HCT116 (cell line): ENCODE results near the gene IPO11. TPM values are rescaled to one million over a fixed set of nuclear protein-coding genes. Genes with fewer than 3 reads are reported as not detected.

Source experiments
- ATAC-seq: fragments of 200-7000 bp; cut with Tn5 transposase; 2 replicates; pipeline ENCODE4 v1.9.1; 2020; ENCODE audit warnings: mild to moderate bottlenecking, moderate library complexity
- BruUV-seq: library from RNA; stranded (reverse); fragments of 400-500 nt; replicated peaks from 2 replicates; lab custom pipeline; 2021; lab: Mats Ljungman, UMichigan
- CTCF ChIA-PET: fragments of 300-600 bp; sonication (Branson Sonifier 250); formaldehyde crosslinking; loops from one replicate; lab custom pipeline; 2021; ENCODE audit warnings: antibody characterized with exemption; lab: Charles Lee
- POLR2A ChIA-PET: fragments of 300-600, 350-600 bp; sonication (Branson Sonifier 250); formaldehyde crosslinking; loops from one replicate; lab custom pipeline; 2021; ENCODE audit warnings: antibody characterized with exemption; lab: Charles Lee
- RAD21 ChIA-PET, 2 experiments: fragments of 300-600 bp; sonication (Branson Sonifier 250); formaldehyde crosslinking; loops; one replicate each; lab custom pipeline; 2023; ENCODE audit warnings: low total read pairs in 2 of 2; ENCODE audit not compliant: uncharacterized antibody in 2 of 2, unreplicated experiment in 2 of 2, low non-redundant PET in 1 of 2; lab: Charles Lee
- DNase-seq: peaks from one replicate; pipeline ENCODE4 v3.0.0-alpha.2; 2010; ENCODE audit warnings: low read depth, low spot score
- H2AFZ ChIP-seq: fragments of 200-600 bp; shearing (Covaris generic), sonication (generic); 2 replicates; pipeline ENCODE4 v1.6.1; 2017; ENCODE audit warnings: low read depth, mixed run types, mixed read lengths, antibody characterized with exemption, low read length; ENCODE audit not compliant: poor library complexity, severe bottlenecking
- H3K27ac ChIP-seq: 2 replicates; pipeline ENCODE4 v1.5.1; 2012; ENCODE audit warnings: low read depth, low read length
- H3K27me3 ChIP-seq: fragments of 200-600 bp; sonication (generic); 2 replicates; pipeline ENCODE4 v1.6.1; 2016; ENCODE audit warnings: mixed run types, low read length, mixed read lengths; ENCODE audit not compliant: insufficient read depth
- H3K36me3 ChIP-seq, 2 experiments: fragments of 200-500 bp in 1 of 2; fragments of 200-600 bp in 1 of 2; sonication (Bioruptor generic) in 1 of 2; sonication (generic) in 1 of 2; 2 replicates each; pipeline versions ENCODE4 v1.5.1 to v1.6.1; 2014 to 2016; ENCODE audit warnings: low read length in 2 of 2, inconsistent platforms in 1 of 2, mixed read lengths in 1 of 2, mixed run types in 1 of 2; ENCODE audit not compliant: insufficient read depth in 2 of 2, control insufficient read depth in 1 of 2
- H3K4me1 ChIP-seq, 2 experiments: fragments of 200-600 bp in 1 of 2; sonication (generic) in 1 of 2; 2 replicates each; pipeline versions ENCODE4 v1.5.1 to v1.6.1; 2012 to 2017; ENCODE audit warnings: low read length in 2 of 2, inconsistent platforms in 1 of 2, mild to moderate bottlenecking in 1 of 2, mixed read lengths in 1 of 2, mixed run types in 1 of 2, moderate library complexity in 1 of 2; ENCODE audit not compliant: insufficient read depth in 2 of 2, control insufficient read depth in 1 of 2
- H3K4me2 ChIP-seq: fragments of 200-600 bp; sonication (generic); 2 replicates; pipeline ENCODE4 v1.6.1; 2017; ENCODE audit warnings: mixed run types, low read length, mixed read lengths
- H3K4me3 ChIP-seq, 2 experiments: fragments of 200-600 bp in 1 of 2; sonication (generic) in 1 of 2; replicated peaks in 1 of 2; 2 replicates each; pipeline ENCODE4 v1.5.1; 2011 to 2016; ENCODE audit warnings: low read length in 2 of 2, control low read depth in 1 of 2, low read depth in 1 of 2, mild to moderate bottlenecking in 1 of 2, mixed read lengths in 1 of 2, mixed run types in 1 of 2
- H3K79me2 ChIP-seq: fragments of 200-600 bp; sonication (generic); 2 replicates; pipeline ENCODE4 v1.6.1; 2017; ENCODE audit warnings: mild to moderate bottlenecking, mixed run types, low read length, moderate library complexity, mixed read lengths; ENCODE audit not compliant: insufficient read depth
- H3K9ac ChIP-seq: fragments of 200-600 bp; sonication (generic); 2 replicates; pipeline ENCODE4 v1.6.1; 2016; ENCODE audit warnings: low read length, mixed read lengths
- H3K9me2 ChIP-seq: fragments of 200-600 bp; sonication (generic), shearing (Covaris generic); 2 replicates; pipeline ENCODE4 v1.6.1; 2017; ENCODE audit warnings: mixed run types, mild to moderate bottlenecking, moderate library complexity; ENCODE audit not compliant: insufficient read depth
- H3K9me3 ChIP-seq, 2 experiments: fragments of 200-500 bp in 1 of 2; fragments of 200-600 bp in 1 of 2; sonication (Bioruptor generic) in 1 of 2; sonication (generic) in 1 of 2; 2 replicates each; pipeline ENCODE4 v1.6.1; 2014 to 2017; ENCODE audit warnings: low read length in 2 of 2, mixed read lengths in 2 of 2, inconsistent platforms in 1 of 2, low read depth in 1 of 2, mild to moderate bottlenecking in 1 of 2, mixed run types in 1 of 2, moderate library complexity in 1 of 2; ENCODE audit not compliant: control insufficient read depth in 1 of 2, insufficient read depth in 1 of 2
- H4K20me1 ChIP-seq: fragments of 200-600 bp; sonication (generic), shearing (Covaris generic); 2 replicates; pipeline ENCODE4 v1.6.1; 2017; ENCODE audit warnings: mixed run types, mild to moderate bottlenecking, moderate library complexity; ENCODE audit not compliant: insufficient read depth
- ATF3 ChIP-seq: IDR thresholded peaks from 2 replicates; pipeline ENCODE4 v1.6.1; 2012
- CBX3 ChIP-seq: IDR thresholded peaks from 2 replicates; pipeline ENCODE4 v1.6.1; 2012; ENCODE audit warnings: low read depth
- CEBPB ChIP-seq: IDR thresholded peaks from 2 replicates; pipeline ENCODE4 v1.6.1; 2012; ENCODE audit warnings: low read depth
- EGR1 ChIP-seq: IDR thresholded peaks from 2 replicates; pipeline ENCODE4 v1.6.1; 2012; ENCODE audit warnings: low read depth
- EZH2phosphoT487 ChIP-seq: fragments of 200-600 bp; IDR thresholded peaks from 2 replicates; pipeline ENCODE4 v1.6.1; 2018; ENCODE audit warnings: antibody characterized with exemption, borderline replicate concordance
- JUND ChIP-seq: IDR thresholded peaks from 2 replicates; pipeline ENCODE4 v1.6.1; 2012
- POLR2A ChIP-seq: IDR thresholded peaks from 2 replicates; pipeline ENCODE4 v1.7.0; 2011; ENCODE audit warnings: borderline replicate concordance; ENCODE audit not compliant: insufficient read depth, insufficient read length; ENCODE audit errors: extremely low read depth
- RAD21 ChIP-seq: IDR thresholded peaks from 2 replicates; pipeline ENCODE4 v1.6.1; 2012; ENCODE audit warnings: low read depth, mild to moderate bottlenecking
- SIN3A ChIP-seq: IDR thresholded peaks from 2 replicates; pipeline ENCODE4 v1.6.1; 2012; ENCODE audit warnings: low read depth
- TCF7L2 ChIP-seq: IDR thresholded peaks from 2 replicates; pipeline ENCODE4 v1.7.0; 2011; ENCODE audit warnings: borderline replicate concordance, inconsistent platforms; ENCODE audit not compliant: insufficient read depth, insufficient read length; ENCODE audit errors: extremely low read depth
- ZFX ChIP-seq: fragments of 450-650 bp; IDR thresholded peaks from 2 replicates; pipeline ENCODE4 v1.6.1; 2017
- ZNF274 ChIP-seq: fragments of 200-500 bp; sonication (Bioruptor generic); IDR thresholded peaks from 2 replicates; pipeline ENCODE4 v1.6.1; 2014; ENCODE audit warnings: mild to moderate bottlenecking, low read depth, low read length, inconsistent platforms
- intact Hi-C: fragments of 100-400 bp; cut with micrococcal nuclease; formaldehyde crosslinking; loops from 2 replicates; pipeline ENCODE4 v1.10.0; 2022
- total RNA-seq: library from RNA; stranded (reverse); gene quantifications from one replicate; pipeline ENCODE4 v1.2.1, GENCODE V29; 2021; ENCODE audit not compliant: unreplicated experiment
- TF ChIP-seq, protein P1 (sequence below): IDR thresholded peaks from 2 replicates; pipeline ENCODE4 v1.6.1; 2012; ENCODE audit warnings: low read depth
- TF ChIP-seq, protein P2 (sequence below): IDR thresholded peaks from 2 replicates; pipeline ENCODE4 v1.6.1; 2011; ENCODE audit warnings: mild to moderate bottlenecking, low read length, moderate library complexity; ENCODE audit not compliant: insufficient replicate concordance; ENCODE audit errors: extremely low read depth

The IPO11 gene
- total RNA-seq, 1 experiment from 2014 or later: 55.1 TPM

DNA sequence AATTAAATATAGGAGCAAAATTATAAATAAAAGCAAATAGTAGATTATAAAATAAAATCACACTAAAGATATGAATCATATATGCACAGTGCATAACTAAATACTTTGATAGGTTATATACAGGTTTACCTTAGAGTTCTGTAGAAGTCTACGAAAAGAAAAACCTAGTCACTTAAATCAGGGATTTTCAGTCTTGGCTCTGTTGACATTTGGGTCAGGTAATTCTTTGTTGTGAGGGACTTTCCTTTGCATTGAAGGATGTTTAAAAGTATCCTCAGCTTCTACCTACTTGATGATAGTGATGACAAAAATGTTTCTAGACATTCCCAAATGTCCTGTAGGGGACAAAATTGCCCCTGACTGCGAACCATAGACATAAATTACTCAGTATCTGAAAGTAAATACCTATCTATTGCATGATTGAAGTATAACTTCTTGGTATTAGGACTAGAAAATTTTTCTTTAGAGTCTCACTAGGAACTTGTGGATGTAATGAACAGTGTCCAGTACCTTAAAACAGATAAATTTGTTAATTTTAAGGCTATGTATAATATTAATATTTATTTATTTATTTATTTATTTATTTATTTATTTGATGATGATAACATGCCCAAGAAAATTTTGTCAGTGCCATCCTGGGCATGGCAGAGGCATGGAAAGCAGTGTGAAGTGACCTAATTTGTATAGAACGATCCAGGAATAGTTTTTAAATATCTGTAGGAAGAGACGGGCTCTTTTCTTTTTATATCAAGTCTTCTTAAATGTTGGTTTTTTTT lies 122.1 kb downstream of the IPO11 start:
- DNase-seq (no peak), ATAC-seq (no peak)
- no peaks in the 10 kb centered on the region for H3K4me1 ChIP-seq
- 0 out of 4 replicates have a peak, but pooled peaks cover 0 to 8% of the 10 kb centered on the region in 2 experiments for H3K36me3 ChIP-seq
- ChIA-PET CTCF (no interaction called here), RAD21 (no interaction called here), POLR2A (no interaction called here)
- intact Hi-C loops: no loop called here
- TF ChIP-seq ATF3: no peak
- TF ChIP-seq ZFX: no peak
- no peak for TF ChIP-seq POLR2A
- no peak for TF ChIP-seq ZNF274
- TF ChIP-seq SIN3A: no peak
- TF ChIP-seq, protein P1, sequence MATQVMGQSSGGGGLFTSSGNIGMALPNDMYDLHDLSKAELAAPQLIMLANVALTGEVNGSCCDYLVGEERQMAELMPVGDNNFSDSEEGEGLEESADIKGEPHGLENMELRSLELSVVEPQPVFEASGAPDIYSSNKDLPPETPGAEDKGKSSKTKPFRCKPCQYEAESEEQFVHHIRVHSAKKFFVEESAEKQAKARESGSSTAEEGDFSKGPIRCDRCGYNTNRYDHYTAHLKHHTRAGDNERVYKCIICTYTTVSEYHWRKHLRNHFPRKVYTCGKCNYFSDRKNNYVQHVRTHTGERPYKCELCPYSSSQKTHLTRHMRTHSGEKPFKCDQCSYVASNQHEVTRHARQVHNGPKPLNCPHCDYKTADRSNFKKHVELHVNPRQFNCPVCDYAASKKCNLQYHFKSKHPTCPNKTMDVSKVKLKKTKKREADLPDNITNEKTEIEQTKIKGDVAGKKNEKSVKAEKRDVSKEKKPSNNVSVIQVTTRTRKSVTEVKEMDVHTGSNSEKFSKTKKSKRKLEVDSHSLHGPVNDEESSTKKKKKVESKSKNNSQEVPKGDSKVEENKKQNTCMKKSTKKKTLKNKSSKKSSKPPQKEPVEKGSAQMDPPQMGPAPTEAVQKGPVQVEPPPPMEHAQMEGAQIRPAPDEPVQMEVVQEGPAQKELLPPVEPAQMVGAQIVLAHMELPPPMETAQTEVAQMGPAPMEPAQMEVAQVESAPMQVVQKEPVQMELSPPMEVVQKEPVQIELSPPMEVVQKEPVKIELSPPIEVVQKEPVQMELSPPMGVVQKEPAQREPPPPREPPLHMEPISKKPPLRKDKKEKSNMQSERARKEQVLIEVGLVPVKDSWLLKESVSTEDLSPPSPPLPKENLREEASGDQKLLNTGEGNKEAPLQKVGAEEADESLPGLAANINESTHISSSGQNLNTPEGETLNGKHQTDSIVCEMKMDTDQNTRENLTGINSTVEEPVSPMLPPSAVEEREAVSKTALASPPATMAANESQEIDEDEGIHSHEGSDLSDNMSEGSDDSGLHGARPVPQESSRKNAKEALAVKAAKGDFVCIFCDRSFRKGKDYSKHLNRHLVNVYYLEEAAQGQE: no peak
- no peak for TF ChIP-seq TCF7L2
- TF ChIP-seq EGR1: no peak
- TF ChIP-seq CEBPB: no peak
- TF ChIP-seq JUND: no peak
- no peak for TF ChIP-seq RAD21
- no peak for TF ChIP-seq EZH2phosphoT487
- TF ChIP-seq, protein P2, sequence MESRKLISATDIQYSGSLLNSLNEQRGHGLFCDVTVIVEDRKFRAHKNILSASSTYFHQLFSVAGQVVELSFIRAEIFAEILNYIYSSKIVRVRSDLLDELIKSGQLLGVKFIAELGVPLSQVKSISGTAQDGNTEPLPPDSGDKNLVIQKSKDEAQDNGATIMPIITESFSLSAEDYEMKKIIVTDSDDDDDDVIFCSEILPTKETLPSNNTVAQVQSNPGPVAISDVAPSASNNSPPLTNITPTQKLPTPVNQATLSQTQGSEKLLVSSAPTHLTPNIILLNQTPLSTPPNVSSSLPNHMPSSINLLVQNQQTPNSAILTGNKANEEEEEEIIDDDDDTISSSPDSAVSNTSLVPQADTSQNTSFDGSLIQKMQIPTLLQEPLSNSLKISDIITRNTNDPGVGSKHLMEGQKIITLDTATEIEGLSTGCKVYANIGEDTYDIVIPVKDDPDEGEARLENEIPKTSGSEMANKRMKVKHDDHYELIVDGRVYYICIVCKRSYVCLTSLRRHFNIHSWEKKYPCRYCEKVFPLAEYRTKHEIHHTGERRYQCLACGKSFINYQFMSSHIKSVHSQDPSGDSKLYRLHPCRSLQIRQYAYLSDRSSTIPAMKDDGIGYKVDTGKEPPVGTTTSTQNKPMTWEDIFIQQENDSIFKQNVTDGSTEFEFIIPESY: no peak
- TF ChIP-seq CBX3: no peak
- H4K20me1 ChIP-seq: no peaks in the 10 kb centered on the region; the same call in 1 of the 2 replicates
- no peaks in the 10 kb centered on the region for H3K9me2 ChIP-seq
- no peaks in the 10 kb centered on the region for H3K27me3 ChIP-seq
- no peak overlapping the region for H2AFZ ChIP-seq
- H3K9ac ChIP-seq: no peak overlapping the region
- no peak overlapping the region for H3K4me3 ChIP-seq
- no peak overlapping the region for H3K4me2 ChIP-seq
- no peaks in the 10 kb centered on the region for H3K79me2 ChIP-seq
- H3K27ac ChIP-seq: no peak overlapping the region
- no TSS peak for BruUV-seq
- H3K9me3 ChIP-seq: no peaks in the 10 kb centered on the region
